RCC 7860 (cell line): ENCODE measurements around the gene CARMIL1.

Source experiments
- DNase-seq: peaks from one replicate; pipeline ENCODE4 v3.0.0-alpha.2; 2015; ENCODE audit warnings: low spot score
- FAIRE-seq: peaks from 2 replicates; lab custom pipeline; 2012; peaks lifted over from hg19 to GRCh38; lab: Jason Lieb, UNC

The CARMIL1 gene

DNA sequence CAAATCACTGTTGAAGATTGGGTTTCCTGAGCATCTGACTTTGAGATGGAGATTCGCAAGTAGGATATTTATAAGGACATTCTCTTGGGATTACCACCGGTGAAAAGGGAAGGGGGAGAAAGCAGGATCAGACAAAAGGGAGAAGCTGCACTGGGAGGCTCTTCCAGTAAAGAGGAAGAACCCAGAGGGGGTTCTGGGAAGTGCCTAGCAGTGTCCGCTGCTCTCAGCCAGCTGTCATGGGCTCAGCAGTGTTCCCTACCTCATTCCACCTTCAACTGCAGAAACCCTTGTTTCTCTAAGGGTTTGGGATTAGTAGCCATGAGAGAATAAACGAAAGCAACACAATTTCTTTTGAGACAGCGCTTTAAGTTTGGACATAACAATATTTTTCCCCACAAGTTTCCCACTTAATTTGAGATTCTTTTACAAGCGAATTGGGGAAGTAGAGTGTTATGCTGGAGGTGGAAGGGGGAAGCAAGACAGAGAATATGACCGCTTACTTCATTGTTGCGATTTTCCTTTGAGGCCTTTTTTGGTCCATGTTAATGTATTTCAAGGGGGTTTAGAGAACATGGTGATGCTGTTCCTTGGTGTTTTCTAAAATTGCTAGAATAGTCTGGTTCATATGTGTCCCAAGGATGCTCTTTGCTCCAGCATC, 218.3 kb downstream of the CARMIL1 start:
- DNase-seq (no peak), FAIRE-seq (no peak)

DNA sequence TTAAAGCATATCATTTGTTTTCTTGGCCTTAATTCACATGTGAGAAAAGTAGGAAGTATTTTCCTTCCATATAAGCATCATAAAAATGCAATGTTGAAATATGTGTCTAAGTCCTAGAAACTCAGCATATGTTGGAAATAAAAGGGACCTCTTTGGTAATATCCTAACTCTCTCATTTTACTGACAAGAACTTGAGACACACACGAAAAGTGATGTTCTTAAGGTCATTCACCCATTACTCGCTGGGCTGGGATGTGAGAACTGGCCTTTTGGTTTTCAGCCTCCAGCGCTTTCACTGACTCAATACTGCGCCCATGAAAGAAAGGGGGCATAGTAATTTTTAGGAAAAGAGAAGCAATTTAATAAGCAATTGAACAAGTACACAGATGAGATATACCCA, 219.3 kb downstream of the CARMIL1 start:
- DNase-seq: no peak
- FAIRE-seq: no peak

DNA sequence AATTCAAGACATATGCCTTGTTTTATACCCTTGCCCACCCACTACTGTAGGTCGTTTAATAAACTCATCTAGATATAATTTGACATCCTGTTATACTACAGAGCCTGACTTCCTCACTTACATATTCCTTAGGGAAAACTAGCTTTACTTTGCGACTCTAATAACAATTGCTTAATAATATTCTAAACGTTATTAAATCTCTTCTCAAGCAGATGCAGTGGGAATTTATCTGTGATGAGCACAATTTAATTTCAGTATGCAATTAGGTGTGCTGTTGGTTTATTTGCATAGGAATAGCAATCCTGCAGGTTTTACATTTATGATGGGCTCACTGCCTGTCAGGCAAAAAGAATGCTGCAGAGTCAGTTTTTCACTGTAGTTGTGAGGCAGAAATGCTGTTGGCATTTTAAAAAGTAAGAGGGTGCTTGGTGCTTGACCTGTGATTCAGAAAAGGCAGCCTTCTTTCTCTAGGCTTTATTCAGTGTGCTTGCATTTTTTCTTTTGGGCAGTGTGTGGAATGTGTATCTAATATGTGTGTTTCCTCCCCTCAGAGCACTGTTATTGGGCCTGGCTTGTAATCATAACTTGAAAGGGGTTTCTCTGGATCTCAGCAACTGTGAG, 220.6 kb downstream of the CARMIL1 start:
- no peak for DNase-seq
- FAIRE-seq: no peak

DNA sequence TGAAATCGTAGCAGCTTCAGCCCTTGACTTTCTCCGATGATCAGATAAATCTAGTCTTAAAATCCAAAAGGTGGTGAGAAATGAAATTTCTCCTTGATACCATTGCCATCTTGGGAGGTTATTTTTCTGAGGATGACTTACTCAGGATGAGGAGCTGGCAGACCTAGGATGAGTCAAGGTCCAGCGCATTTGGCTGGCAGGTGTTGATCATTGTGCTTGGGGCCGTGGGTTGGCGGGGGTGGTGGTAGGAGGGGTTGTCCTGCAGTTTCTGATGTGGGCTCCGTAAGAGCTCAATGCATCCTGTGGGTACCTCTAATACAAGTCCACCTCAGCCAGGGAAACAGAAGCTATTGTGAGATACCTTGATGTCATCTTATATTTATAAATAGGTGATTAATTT, 224.5 kb downstream of the CARMIL1 start:
- FAIRE-seq (no peak), DNase-seq (no peak)

DNA sequence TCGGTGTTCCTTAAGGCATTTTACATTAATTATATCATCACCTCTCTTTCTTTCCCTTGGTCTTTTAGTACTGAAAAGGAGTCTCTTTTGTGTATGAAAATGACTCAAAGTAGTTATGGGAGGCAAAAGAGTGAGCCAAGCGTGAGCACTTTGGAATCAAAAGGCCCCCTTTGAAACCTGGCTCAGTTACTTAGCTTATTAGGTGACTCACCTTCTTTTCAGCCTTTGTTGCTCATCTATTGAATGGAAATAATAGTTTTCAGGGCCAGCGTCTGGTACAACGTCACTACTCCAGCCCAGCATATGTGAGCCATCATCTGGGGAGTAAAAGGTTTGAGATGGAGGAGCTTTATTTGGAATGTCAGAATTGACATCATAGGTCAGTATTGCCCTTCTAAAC, 225.5 kb downstream of the CARMIL1 start:
- no peak for FAIRE-seq
- DNase-seq: no peak

DNA sequence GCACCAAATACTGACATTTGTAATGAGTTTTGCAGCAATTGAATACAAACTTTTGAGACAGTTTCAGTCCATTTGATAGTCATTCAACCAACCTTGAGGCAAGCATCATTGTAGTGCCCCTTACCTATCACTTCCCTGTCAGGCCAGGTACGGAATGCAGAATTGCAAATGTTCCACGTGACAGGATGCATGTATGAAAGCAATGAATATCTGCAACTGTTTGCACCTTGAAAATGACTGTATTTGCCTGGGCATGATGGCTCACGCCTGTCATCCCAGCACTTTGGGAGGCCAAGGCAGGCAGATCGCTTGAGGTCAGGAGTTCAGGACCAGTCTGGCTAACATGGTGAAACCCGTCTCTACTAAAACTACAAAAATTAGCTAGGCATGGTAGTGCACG, 226.8 kb downstream of the CARMIL1 start:
- DNase-seq: no peak
- no peak for FAIRE-seq

DNA sequence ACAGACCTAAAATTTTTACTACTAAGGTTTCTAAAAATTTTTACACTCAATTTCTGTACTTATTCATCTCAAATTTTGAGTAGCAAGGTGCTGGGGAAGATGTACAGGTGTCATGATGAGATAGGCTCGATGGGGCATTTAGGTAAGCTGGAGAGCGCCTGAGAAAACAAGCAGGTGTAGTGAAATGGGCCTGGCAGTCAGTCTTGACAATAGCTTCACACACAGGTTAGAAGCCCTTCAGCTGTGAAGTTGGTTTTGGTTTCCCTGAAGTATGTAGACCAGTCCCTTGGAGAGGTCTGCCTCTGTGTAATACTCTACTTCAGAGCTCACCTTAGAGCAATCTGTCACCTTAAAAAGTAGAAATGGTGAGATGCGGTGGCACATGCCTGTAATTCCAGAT, 228.9 kb downstream of the CARMIL1 start:
- no peak for FAIRE-seq

DNA sequence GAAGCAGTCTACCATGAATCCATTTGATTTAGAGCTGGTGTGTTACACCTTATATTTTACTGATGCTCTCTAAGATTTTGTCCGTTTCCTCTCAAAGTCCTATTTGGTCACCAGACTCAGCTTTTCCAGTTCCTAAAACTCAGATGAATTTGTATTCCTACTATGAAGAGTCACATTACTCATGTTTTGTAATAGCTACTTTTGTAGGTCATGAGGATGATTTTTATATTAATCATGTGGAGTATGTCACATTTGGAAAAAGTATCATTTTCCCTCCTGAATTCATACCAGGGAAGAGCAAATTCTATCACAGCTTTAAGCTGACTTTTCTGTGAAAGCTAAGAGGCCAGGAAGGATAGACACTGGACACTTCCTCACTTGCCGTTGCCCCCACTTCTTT, 232.2 kb downstream of the CARMIL1 start:
- DNase-seq: no peak
- FAIRE-seq: no peak

More for the DNA sequence above, 228.9 kb downstream of the CARMIL1 start:
- DNase-seq: no peak

DNA sequence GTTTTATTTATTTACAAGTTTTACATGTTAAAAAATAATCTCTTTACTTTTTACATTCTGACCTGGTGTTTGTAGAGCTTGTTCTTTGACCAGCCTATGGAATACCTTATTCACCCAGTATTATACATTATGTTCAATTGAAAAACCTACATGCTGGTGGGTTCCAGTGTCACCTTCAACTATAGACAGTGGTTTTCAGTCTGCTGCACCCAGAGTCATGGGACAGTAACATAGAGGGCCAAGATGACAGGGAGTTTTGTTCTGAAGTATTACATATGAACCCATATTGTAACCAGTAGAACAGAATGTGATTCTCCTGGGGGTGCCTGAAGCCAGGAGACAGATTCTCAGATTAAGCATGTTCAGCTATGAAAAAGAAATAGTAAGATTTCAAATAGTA, 233.4 kb downstream of the CARMIL1 start:
- no peak for DNase-seq

DNA sequence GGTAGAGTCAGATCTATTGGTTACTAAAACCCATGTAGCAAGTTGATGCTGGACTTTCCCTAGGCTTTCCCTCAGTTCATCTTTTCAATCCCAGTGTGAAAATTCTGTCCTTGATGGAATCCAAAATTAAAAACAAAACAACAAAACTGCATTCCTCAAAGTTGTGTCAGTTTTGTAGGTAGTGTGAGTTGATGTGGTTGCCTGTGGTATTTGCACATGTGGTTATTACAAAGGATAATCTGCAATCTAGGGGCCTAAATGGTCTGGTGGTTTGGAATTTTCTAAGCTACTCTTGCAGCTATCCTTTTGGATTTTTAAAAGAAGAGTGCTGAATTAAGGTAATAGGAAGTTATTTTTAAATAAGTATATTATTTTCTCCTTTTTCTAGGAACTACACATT, 240.7 kb downstream of the CARMIL1 start:
- no peak for DNase-seq
- FAIRE-seq: no peak

More for the DNA sequence above, 233.4 kb downstream of the CARMIL1 start:
- FAIRE-seq: no peak

DNA sequence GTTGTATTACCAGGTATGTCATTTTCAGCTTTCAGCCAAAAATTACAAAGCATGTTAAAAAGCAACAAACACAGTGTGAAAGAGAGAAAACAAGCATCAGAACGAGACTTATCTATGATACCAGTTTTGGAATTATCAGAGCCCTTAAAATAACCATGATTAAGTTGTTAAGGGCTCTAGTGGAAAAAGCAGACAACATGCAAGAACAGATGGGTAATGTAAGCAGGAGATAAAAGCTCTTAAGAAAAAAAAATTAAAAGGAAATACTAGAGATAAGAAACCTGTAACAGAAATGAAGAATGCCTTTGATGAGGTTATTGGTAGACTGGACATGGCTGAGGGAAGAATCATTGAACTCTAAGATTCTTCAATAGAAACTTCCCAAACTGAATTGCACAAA, 245.4 kb downstream of the CARMIL1 start:
- DNase-seq (no peak), FAIRE-seq (no peak)

DNA sequence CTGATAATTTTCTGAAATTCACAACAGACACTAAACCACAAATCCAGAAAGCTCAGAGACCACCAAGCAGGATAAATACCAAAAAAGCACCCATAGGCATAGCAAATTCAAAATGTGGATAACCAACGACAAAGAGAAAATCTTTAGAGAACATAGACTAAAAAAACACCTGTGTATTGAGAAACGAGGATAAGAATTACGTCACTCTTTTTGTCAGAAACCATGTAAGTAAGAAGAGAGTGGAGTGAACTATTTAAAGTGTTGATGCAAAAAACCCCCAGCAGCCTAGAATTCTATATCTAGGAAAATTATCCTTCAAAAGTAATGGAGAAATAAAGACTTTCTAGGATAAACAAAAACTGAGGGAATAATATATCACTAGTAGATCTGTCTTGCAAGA, 245.9 kb downstream of the CARMIL1 start:
- DNase-seq: no peak
- no peak for FAIRE-seq

DNA sequence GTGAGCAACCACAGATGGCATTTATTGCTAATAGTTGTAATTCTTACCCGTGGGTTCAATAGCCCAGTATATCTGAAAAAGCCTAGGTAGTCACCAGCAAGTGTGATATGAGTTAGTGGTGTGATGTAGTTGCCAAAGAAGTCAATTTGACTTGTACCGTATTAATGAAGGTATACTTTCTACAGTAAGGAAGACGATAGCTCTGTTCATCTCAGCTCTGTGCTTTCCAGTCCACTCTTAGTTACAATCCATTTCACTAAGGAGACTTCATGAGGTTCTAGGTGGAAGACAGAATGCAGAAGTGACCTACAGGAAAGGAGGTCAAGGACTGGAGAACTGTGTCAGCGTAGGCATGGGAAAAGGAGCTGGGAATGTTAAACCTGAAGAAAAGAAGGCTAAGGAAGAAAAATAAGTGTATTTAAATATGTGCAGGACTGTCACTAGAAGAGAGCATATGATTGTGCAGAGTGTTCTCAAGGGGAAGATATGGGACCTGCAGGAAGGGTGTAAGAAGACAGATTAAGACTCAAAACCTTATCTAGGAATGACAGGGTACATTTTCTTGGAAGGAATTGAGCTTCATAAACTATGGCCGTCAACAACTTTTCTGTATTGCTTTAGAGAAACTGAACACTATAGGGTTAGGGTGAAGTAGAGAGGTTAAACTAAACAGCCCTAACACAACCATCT, 255.9 kb downstream of the CARMIL1 start:
- no peak for DNase-seq
- no peak for FAIRE-seq

DNA sequence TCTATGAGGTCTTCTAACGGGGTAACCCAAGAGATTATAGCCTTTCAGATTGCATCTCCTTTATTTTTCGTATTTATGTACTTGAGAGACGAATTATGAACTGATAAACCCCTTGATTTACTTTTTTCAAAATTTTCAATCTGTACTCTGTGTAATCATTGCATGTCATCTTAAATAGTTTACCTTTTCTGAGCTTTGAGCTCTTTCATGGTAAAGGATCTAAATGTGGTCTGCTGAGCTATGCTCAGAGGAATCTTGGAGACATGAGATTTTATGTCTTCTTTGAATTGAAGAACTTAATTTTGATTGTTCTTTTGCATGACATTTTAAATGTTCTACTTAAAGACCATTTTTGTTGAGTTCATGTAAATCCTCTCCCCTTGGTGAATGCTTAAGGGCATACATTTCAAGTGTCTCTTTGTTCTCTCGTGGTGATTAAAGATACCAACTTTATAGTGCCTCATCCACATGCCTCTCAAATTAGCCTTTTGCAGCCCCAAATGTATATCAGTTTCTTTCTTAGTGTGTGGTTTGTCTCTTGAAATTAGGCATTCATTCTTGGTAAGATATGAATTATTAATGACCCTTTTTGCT, 256.6 kb downstream of the CARMIL1 start:
- DNase-seq: no peak
- FAIRE-seq: no peak

DNA sequence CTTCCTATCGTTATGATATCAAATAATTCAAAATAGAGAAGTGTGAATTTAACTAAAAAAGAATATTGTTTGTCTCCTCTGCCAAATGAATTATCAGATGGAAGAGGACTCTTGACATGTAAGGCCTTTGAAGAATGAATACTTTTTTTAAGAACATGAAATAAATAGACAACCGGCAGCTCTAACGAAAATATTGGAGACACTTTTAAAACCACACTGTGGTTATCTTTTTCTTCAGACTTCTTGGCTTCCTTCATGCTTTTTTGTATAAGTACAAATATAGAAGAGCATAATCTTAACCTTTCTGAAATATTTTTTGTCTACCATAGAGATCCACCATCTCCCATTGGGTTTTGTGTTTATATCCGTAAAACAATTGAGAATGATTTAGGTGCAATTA, 257.6 kb downstream of the CARMIL1 start:
- DNase-seq (no peak), FAIRE-seq (no peak)

DNA sequence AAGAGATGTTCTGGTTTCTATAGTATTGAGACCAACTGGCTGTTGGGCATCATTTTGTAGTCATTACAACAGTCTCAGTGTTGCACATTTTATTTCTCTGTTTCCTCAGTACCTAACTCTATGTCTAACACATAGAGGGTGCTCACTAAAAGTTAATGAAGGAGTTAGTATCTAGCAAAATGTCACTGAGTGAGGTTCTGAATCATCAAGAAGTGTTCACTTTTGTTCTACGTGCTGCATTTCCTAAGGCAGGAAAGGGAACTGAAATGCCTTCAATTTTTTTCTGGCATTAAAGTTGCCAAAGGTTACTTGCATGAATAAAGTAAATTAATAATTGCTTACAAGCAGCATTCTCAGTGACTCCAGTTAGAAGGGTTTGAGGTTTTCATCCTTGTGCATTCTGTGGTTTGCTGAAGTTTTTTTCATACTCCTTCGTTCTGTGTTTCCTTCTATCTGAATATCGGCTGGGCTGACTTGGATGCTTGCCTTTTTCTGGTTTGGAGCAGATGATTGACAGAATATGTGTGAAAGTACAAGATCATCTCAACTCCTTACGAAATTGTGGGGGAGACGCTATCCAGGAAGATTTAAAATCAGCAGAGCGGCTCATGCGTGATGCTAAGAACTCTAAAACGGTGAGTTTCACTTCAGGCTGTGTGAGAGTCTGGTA, 258.3 kb downstream of the CARMIL1 start:
- FAIRE-seq (peak; percentile 96), DNase-seq (peak; percentile 66)

DNA sequence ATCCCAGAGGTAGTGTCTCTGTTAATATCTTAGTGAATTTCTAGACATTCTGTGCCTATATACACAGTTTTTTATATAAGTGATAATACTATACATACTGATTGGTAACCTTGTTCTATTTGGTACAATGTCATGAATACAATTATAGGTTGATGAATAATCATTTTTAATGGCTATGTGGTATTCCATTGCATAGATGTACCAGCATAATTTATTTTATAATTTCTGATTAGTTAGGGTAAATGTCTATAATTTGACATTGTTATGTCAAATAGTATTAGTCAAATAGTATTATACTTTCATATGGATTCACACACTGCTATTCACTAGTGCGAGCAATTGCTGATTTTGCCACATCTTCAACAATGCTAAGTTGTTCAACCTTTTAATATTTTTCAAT, 262.1 kb downstream of the CARMIL1 start:
- FAIRE-seq: no peak

DNA sequence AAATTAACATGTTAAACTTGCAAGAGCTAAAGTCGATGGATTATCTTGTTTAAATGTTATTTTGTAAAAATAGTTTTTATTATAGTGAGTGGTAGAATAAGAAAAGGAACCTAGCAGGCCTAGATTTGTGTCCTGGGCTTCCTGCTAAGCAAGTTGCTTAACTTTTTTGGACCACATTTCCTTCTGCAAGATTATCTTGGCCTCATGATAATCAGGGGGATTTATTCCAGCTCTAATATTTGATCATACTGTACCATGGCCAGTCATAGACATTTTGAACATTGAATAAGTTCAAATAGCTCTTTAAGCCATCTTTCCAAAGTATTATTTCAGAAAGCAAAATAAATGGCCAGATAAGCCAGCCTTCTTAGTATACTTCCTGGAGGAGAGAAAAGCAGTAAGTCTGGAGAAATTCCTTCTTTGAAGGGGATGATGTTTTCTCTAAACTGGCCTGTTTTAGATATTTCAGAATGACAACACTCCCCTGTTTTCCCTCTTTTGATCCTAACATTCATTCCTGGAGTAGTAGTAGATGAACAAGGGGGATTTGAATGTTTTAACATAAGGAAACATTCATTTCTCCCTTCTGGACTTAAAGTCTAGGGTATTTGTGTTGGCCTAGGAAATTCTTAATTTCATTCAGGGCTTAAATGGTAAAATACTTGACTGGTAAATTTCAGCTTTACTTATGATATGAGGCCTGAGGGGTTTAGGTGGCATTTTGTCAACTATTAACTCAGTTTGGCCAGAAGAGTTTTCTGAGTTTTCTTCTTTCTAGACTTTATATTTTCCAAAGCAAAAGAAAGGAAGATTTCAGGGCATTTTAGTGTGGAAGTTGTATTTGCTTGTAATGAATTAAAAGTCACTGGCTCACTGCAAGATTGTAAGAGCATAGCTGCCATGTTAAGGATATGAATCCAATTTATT, 264.1 kb downstream of the CARMIL1 start:
- DNase-seq (no peak), FAIRE-seq (no peak)

More for the DNA sequence above, 262.1 kb downstream of the CARMIL1 start:
- DNase-seq: no peak

DNA sequence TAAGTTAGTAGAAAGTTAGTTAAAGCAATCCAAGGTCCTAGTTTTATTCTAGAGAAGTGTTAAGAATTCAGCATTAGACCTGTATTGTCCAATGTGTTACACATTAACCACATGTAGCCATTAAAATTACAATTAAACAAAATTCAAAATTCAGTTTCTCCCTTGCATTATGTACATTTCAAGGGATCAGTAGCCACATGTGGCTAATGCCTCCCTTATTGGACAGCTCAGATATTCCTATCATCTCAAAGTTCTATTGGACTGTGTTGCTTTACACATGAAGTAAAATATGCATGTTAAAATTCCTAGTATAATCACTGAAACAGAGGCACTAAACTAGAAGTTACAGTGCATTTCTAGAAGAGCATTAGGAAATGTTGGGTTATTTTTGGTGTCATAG, 265.7 kb downstream of the CARMIL1 start:
- FAIRE-seq (no peak), DNase-seq (no peak)

DNA sequence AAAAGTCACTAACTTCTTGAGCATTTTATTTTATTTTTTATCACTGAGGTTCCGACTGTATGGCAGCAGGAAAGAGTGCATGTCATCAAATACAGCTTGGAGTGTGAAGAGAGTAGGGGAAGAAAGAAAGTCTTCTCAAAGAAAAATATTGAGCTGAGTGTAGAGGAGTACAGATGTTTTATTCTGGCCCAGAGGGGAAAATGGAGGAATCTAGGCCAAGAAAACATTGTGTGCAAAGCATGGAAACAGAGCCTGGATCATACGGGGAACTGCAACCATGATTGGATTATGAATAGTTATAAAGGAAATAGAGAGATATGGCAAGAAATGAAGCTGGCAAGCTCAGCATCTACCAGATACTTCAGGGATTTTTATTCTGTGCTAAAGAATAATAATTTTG, 268.6 kb downstream of the CARMIL1 start:
- FAIRE-seq (no peak), DNase-seq (no peak)
